ENCODE results near the gene RPS17. TPM values are rescaled to one million over a fixed set of nuclear protein-coding genes. Genes with fewer than 3 reads are reported as not detected.

The RPS17 gene
- polyA plus RNA-seq, 3 donors, result 604 to 2,881 (median 619) TPM

GRCh38 chr15:82575335-82575734, 35.1 kb upstream of the RPS17 start:
- intact Hi-C loops (cut with micrococcal nuclease), result no loop called here
- TF ChIP-seq CTCF (IDR thresholded peaks at IDR 0.05), result no peak
- 100% methylated on average over 1 of the region's 3 CpGs for WGBS (ENCODE audit: insufficient coverage)
- H3K9me3 Mint-ChIP-seq, result peaks cover 0 to 2% (median 0%) of the 10 kb centered on the region in 7 donors
- H3K4me1 Mint-ChIP-seq, result peaks cover 2% of the 10 kb centered on the region
- no peak overlapping the region for H3K27ac Mint-ChIP-seq
- peaks cover 5 to 25% (median 17%) of the 10 kb centered on the region in 3 donors for H3K27me3 Mint-ChIP-seq (ENCODE audit: low read depth in 3 of 3)
- H3K9me3 ChIP-seq (replicated peaks in 1 of 2; ENCODE audit: control insufficient read depth in 1 of 2, insufficient read depth in 1 of 2, low read length in 2 of 2), result no peaks in the 10 kb centered on the region
- no peak overlapping the region for H3K4me2 ChIP-seq (replicated peaks; ENCODE audit: extremely low read depth, low read length, poor library complexity, severe bottlenecking)
- no peaks in the 10 kb centered on the region for H3K36me3 ChIP-seq (replicated peaks in 1 of 2; ENCODE audit: control insufficient read depth in 1 of 2, insufficient read depth in 2 of 2, low read length in 2 of 2)
- H3K79me2 ChIP-seq (ENCODE audit: insufficient read depth, low read length), result no peaks in the 10 kb centered on the region
- DNase-seq, result no peak
- no peak overlapping the region for H3K4me3 Mint-ChIP-seq
- H3K9ac ChIP-seq (ENCODE audit: insufficient read depth, low read length, poor library complexity, severe bottlenecking), result no peak overlapping the region
- no peak overlapping the region for H3K27ac ChIP-seq (ENCODE audit: low read depth in 1 of 2, low read length in 2 of 2)
- H3K36me3 Mint-ChIP-seq, result no peaks in the 10 kb centered on the region
- no peak overlapping the region for H3K4me3 ChIP-seq (replicated peaks in 1 of 3; ENCODE audit: low read depth in 2 of 3, low read length in 3 of 3)
- H2AFZ ChIP-seq (ENCODE audit: insufficient read depth, low read depth, low read length, poor library complexity, severe bottlenecking), result no peak overlapping the region
- H4K20me1 ChIP-seq (ENCODE audit: insufficient read depth, low read length), result no peaks in the 10 kb centered on the region
- H3K4me1 ChIP-seq (ENCODE audit: control insufficient read depth in 1 of 2, insufficient read depth in 2 of 2, low read length in 2 of 2), result no peaks in the 10 kb centered on the region
- H3K27me3 ChIP-seq (ENCODE audit: control insufficient read depth in 2 of 2, insufficient read depth in 2 of 2, low read length in 2 of 2), result peaks cover 0 to 15% of the 10 kb centered on the region in 2 donors

GRCh38 chr15:82572986-82573385, 32.7 kb upstream of the RPS17 start:
- no peaks in the 10 kb centered on the region for H3K36me3 ChIP-seq (replicated peaks in 1 of 2; ENCODE audit: control insufficient read depth in 1 of 2, insufficient read depth in 2 of 2, low read length in 2 of 2)
- H3K27ac Mint-ChIP-seq, result no peak overlapping the region
- intact Hi-C loops (cut with micrococcal nuclease), result no loop called here
- no peak overlapping the region for H3K9ac ChIP-seq (ENCODE audit: insufficient read depth, low read length, poor library complexity, severe bottlenecking)
- H3K27me3 Mint-ChIP-seq (ENCODE audit: low read depth in 3 of 3), result peaks cover 5 to 22% (median 17%) of the 10 kb centered on the region in 3 donors
- no peak for DNase-seq
- H2AFZ ChIP-seq (ENCODE audit: insufficient read depth, low read depth, low read length, poor library complexity, severe bottlenecking), result no peak overlapping the region
- H3K27me3 ChIP-seq (ENCODE audit: control insufficient read depth in 2 of 2, insufficient read depth in 2 of 2, low read length in 2 of 2), result peaks cover 0 to 15% of the 10 kb centered on the region in 2 donors
- H3K36me3 Mint-ChIP-seq, result no peaks in the 10 kb centered on the region
- peaks cover 0 to 2% (median 0%) of the 10 kb centered on the region in 7 donors for H3K9me3 Mint-ChIP-seq
- no peaks in the 10 kb centered on the region for H3K9me3 ChIP-seq (replicated peaks in 1 of 2; ENCODE audit: control insufficient read depth in 1 of 2, insufficient read depth in 1 of 2, low read length in 2 of 2)
- no peaks in the 10 kb centered on the region for H3K4me1 ChIP-seq (ENCODE audit: control insufficient read depth in 1 of 2, insufficient read depth in 2 of 2, low read length in 2 of 2)
- 90% methylated on average over 3 of the region's 3 CpGs for WGBS (ENCODE audit: insufficient coverage)
- H3K4me1 Mint-ChIP-seq, result peaks cover 2% of the 10 kb centered on the region
- H4K20me1 ChIP-seq (ENCODE audit: insufficient read depth, low read length), result no peaks in the 10 kb centered on the region
- no peak overlapping the region for H3K4me2 ChIP-seq (replicated peaks; ENCODE audit: extremely low read depth, low read length, poor library complexity, severe bottlenecking)
- H3K27ac ChIP-seq (ENCODE audit: low read depth in 1 of 2, low read length in 2 of 2), result no peak overlapping the region
- H3K4me3 Mint-ChIP-seq, result no peak overlapping the region
- no peak overlapping the region for H3K4me3 ChIP-seq (replicated peaks in 1 of 3; ENCODE audit: low read depth in 2 of 3, low read length in 3 of 3)
- no peak for TF ChIP-seq CTCF (IDR thresholded peaks at IDR 0.05)
- H3K79me2 ChIP-seq (ENCODE audit: insufficient read depth, low read length), result no peaks in the 10 kb centered on the region
